K562 (cell line): Measurements from ENCODE around the gene SUPT20HL1. TPM values are rescaled to one million over a fixed set of nuclear protein-coding genes. Genes with fewer than 3 reads are reported as not detected.

Experiments
- ATAC-seq: fragments of 200-7000 bp; cut with Tn5 transposase; 3 replicates; pipeline ENCODE4 v1.9.1; 2020; ENCODE audit warnings: moderate library complexity
- BruUV-seq: library from RNA; stranded (reverse); fragments of 400-500 nt; replicated peaks from 2 replicates; lab custom pipeline; 2021; lab: Mats Ljungman, UMichigan
- CTCF ChIA-PET: fragments of 300-600 bp; formaldehyde crosslinking; extraction: SDS; loops from one replicate; lab custom pipeline; 2021; ENCODE audit warnings: low intra/inter-chr PET ratio; lab: Yijun Ruan, JAX
- POLR2A ChIA-PET: fragments of 300-600, 350-650 bp; sonication (Branson Sonifier 250); formaldehyde crosslinking; extraction: SDS; loops from one replicate; lab custom pipeline; 2021; ENCODE audit warnings: antibody characterized with exemption, inconsistent platforms; lab: Yijun Ruan, JAX
- DNase-seq, 4 experiments: peaks; one replicate each; pipeline versions ENCODE4 v3.0.0 to v3.0.0-alpha.2; 2011 to 2018; ENCODE audit warnings: low spot score in 3 of 4, mixed read lengths in 3 of 4; ENCODE audit errors: extremely low read depth in 1 of 4
- FAIRE-seq: peaks from 2 replicates; lab custom pipeline; 2011; peaks lifted over from hg19 to GRCh38; lab: Jason Lieb, UNC
- H2AFZ ChIP-seq: 2 replicates; pipeline ENCODE4 v1.6.0; 2011; ENCODE audit warnings: low read depth, low read length, control low read depth, inconsistent platforms
- H3K27ac ChIP-seq: fragments of 200-600 bp; 3 replicates; pipeline ENCODE4 v1.8.0; 2011; ENCODE audit warnings: low read depth, mild to moderate bottlenecking, control low read depth, inconsistent platforms, low read length, moderate library complexity, mixed read lengths; ENCODE audit errors: extremely low read depth
- H3K27me3 ChIP-seq, 2 experiments: fragments of 300-600 bp in 1 of 2; 2 replicates in 1 of 2; 3 replicates in 1 of 2; pipeline versions ENCODE4 v1.6.0 to v1.8.0; 2011; ENCODE audit warnings: inconsistent platforms in 2 of 2, low read length in 2 of 2, mild to moderate bottlenecking in 1 of 2, mixed read lengths in 1 of 2, moderate library complexity in 1 of 2; ENCODE audit not compliant: control insufficient read depth in 2 of 2, insufficient read depth in 2 of 2
- H3K36me3 ChIP-seq: fragments of 300-600 bp; 3 replicates; pipeline ENCODE4 v1.8.0; 2011; ENCODE audit warnings: mild to moderate bottlenecking, low read length, inconsistent platforms; ENCODE audit not compliant: control insufficient read depth, insufficient read depth
- H3K4me1 ChIP-seq, 2 experiments: fragments of 200-600 bp in 1 of 2; replicated peaks in 1 of 2; 2 replicates in 1 of 2; 3 replicates in 1 of 2; pipeline versions ENCODE4 v1.5.1 to v1.8.0; 2011; ENCODE audit warnings: inconsistent platforms in 2 of 2, low read length in 2 of 2, mild to moderate bottlenecking in 1 of 2, mixed read lengths in 1 of 2, moderate library complexity in 1 of 2; ENCODE audit not compliant: control insufficient read depth in 2 of 2, insufficient read depth in 2 of 2
- H3K4me2 ChIP-seq: 2 replicates; pipeline ENCODE4 v1.6.1; 2011; ENCODE audit warnings: low read length, control low read depth, inconsistent platforms, mixed read lengths; ENCODE audit not compliant: insufficient read depth
- H3K4me3 ChIP-seq: fragments of 200-600 bp; sonication (generic), shearing (Covaris generic); 2 replicates; pipeline ENCODE4 v1.5.1; 2016; ENCODE audit warnings: control low read depth, inconsistent platforms
- H3K79me2 ChIP-seq: fragments of 200-600 bp; 3 replicates; pipeline ENCODE4 v1.8.0; 2011; ENCODE audit warnings: low read length, inconsistent platforms; ENCODE audit not compliant: control insufficient read depth, insufficient read depth
- H3K9ac ChIP-seq, 2 experiments: 2 replicates each; pipeline versions ENCODE4 v1.6.0 to v1.6.1; 2011; ENCODE audit warnings: low read depth in 2 of 2, low read length in 2 of 2, control low read depth in 1 of 2, inconsistent platforms in 1 of 2, mild to moderate bottlenecking in 1 of 2, mixed read lengths in 1 of 2; ENCODE audit not compliant: insufficient read depth in 1 of 2
- H3K9me1 ChIP-seq: one replicate; pipeline ENCODE4 v1.6.0; 2011; ENCODE audit warnings: inconsistent platforms, mild to moderate bottlenecking, low read length, moderate library complexity; ENCODE audit not compliant: control insufficient read depth, insufficient read depth
- H3K9me3 ChIP-seq: replicated peaks from 2 replicates; pipeline ENCODE4 v1.5.1; 2011; ENCODE audit warnings: low read depth, low read length, inconsistent platforms; ENCODE audit not compliant: control insufficient read depth, insufficient read depth
- H4K20me1 ChIP-seq: replicated peaks from 2 replicates; pipeline ENCODE4 v1.6.1; 2011; ENCODE audit warnings: low read length, inconsistent platforms, mixed read lengths; ENCODE audit not compliant: control insufficient read depth, insufficient read depth
- ETV6 ChIP-seq, 3 experiments: fragments of 150-350 bp in 1 of 3; sonication (generic) in 1 of 3; formaldehyde crosslinking in 1 of 3; IDR thresholded peaks; 2 replicates each; pipeline versions ENCODE4 v1.6.1 to v1.8.0; 2014 to 2022; ENCODE audit warnings: borderline replicate concordance in 2 of 3, low read depth in 2 of 3, antibody characterized with exemption in 1 of 3, low read length in 1 of 3, mild to moderate bottlenecking in 1 of 3, missing genetic modification reagents in 1 of 3
- ZBTB43 ChIP-seq: sonication (generic); formaldehyde crosslinking; IDR thresholded peaks from 2 replicates; pipeline ENCODE4 v1.8.0; 2023; ENCODE audit warnings: mild to moderate bottlenecking, missing genetic modification reagents
- ZFP1 ChIP-seq: fragments of 450-650 bp; formaldehyde crosslinking; IDR thresholded peaks from 2 replicates; pipeline ENCODE4 v1.4.0; 2020; ENCODE audit warnings: mild to moderate bottlenecking, mixed read lengths
- in situ Hi-C: fragments of 300-500 bp; cut with MboI; formaldehyde crosslinking; loops from 4 replicates; pipeline ENCODE4 v1.15.0; 2018; ENCODE audit warnings: inconsistent platforms, mixed read lengths
- intact Hi-C: fragments of 100-400 bp; cut with micrococcal nuclease; formaldehyde crosslinking; loops from 2 replicates; pipeline ENCODE4 v1.14.2; 2022
- polyA plus RNA-seq, 8 experiments: library from polyadenylated mRNA; depleted of rRNA in 4 of 8; stranded (reverse) in 5 of 8; unstranded in 3 of 8; fragments of >200 nt; fragmentation: Nextera tagmentation in 2 of 8; fragmentation: Illumina TruSeq in 1 of 8; extraction: Ambion mirVana in 2 of 8; extraction: Trizol in 1 of 8; gene quantifications; 2 replicates each; pipeline versions ENCODE4 v1.2.1 to v1.2.3, GENCODE V29; 2011 to 2014; ENCODE audit warnings: inconsistent platforms in 1 of 8, missing spikeins in 1 of 8
- total RNA-seq, 7 experiments: library from RNA; depleted of rRNA in 6 of 7; stranded (reverse); fragments of >200 nt in 6 of 7; fragmentation: Illumina TruSeq in 2 of 7; extraction: Trizol in 2 of 7; gene quantifications; 2 replicates each; pipeline versions ENCODE4 v1.2.1 to v1.2.3, GENCODE V29; 2011 to 2021; ENCODE audit warnings: low replicate concordance in 1 of 7

The SUPT20HL1 gene
- total and polyA plus RNA-seq, 9 of the 15 experiments (the other 6 are each of a cell fraction or from before 2014, with no cell fraction given): not detected

- no peak for TF ChIP-seq ZFP1 (CRISPR knock-in tag)
- TF ChIP-seq ZBTB43 (CRISPR knock-in tag): no peak
Measured at GRCh38 chrX:24399550-24399949, 39.1 kb downstream of the SUPT20HL1 start (continued).

GRCh38 chrX:24405959-24406358 lies 45.5 kb downstream of the SUPT20HL1 start:
- POLR2A ChIA-PET: no interaction called here
- H3K4me2 ChIP-seq: no peak overlapping the region
- H3K79me2 ChIP-seq: no peaks in the 10 kb centered on the region
- H3K4me1 ChIP-seq: no peaks in the 10 kb centered on the region
- H2AFZ ChIP-seq: no peak overlapping the region
- no peaks in the 10 kb centered on the region for H3K9me1 ChIP-seq
- no peak overlapping the region for H3K4me3 ChIP-seq
- DNase-seq (no peak), ATAC-seq (no peak), FAIRE-seq (no peak)
- no peaks in the 10 kb centered on the region; a peak in 3 of 5 replicates for H3K27me3 ChIP-seq
- no peak overlapping the region for H3K27ac ChIP-seq
- no TSS peak for BruUV-seq
- in situ Hi-C loops: loop anchor here (10.0 kb wide), 1 partner anchor 739 kb away; no protein-coding TSS in a partner anchor
- no peaks in the 10 kb centered on the region for H4K20me1 ChIP-seq
- H3K9me3 ChIP-seq: no peaks in the 10 kb centered on the region
- H3K9ac ChIP-seq: no peak overlapping the region
- CTCF ChIA-PET: no interaction called here
- H3K36me3 ChIP-seq: no peaks in the 10 kb centered on the region
- intact Hi-C loops: no loop called here
- TF ChIP-seq ETV6 (IDR thresholded peaks at IDR 0.05; ENCODE audit: borderline replicate concordance in 1 of 2, low read depth in 2 of 2, low read length in 1 of 2) (no peak), ETV6 (CRISPR knock-in tag; IDR thresholded peaks at IDR 0.05; ENCODE audit: borderline replicate concordance) (no peak)

Other genes with a start within 250 kb of the SUPT20HL1 start
- gene ZFX, start 210.9 kb upstream of the SUPT20HL1 start, total RNA-seq (2014; rRNA removed): 11.4 and 12.0 TPM in 2 replicates
- 20.2 and 24.8 TPM in 2 replicates for gene ZFX, start 210.9 kb upstream of the SUPT20HL1 start, total RNA-seq (2014; rRNA removed; fragmentation: Illumina TruSeq; extraction: Trizol)
- gene ZFX, start 210.9 kb upstream of the SUPT20HL1 start, total RNA-seq (2015; rRNA removed; fragmentation: Illumina TruSeq; extraction: Trizol): 20.3 and 23.1 TPM in 2 replicates
- gene ZFX, start 210.9 kb upstream of the SUPT20HL1 start, total RNA-seq (2021): 24.0 and 25.2 TPM in 2 replicates
- gene ZFX, start 210.9 kb upstream of the SUPT20HL1 start, polyA plus RNA-seq (2011; rRNA removed): 13.6 and 13.7 TPM in 2 replicates
- gene ZFX, start 210.9 kb upstream of the SUPT20HL1 start, polyA plus RNA-seq (2014; fragmentation: Illumina TruSeq; extraction: Trizol): 7.7 and 8.4 TPM in 2 replicates
- gene ZFX, start 210.9 kb upstream of the SUPT20HL1 start, polyA plus RNA-seq (2014; fragmentation: Nextera tagmentation; extraction: Ambion mirVana): 1 to 10 TPM; 5.3 to 9.9 TPM
- gene ZFX, start 210.9 kb upstream of the SUPT20HL1 start, polyA plus RNA-seq (2014; rRNA removed): 6.1 and 7.7 TPM in 2 replicates
- gene SUPT20HL2, start 46.6 kb upstream of the SUPT20HL1 start, total RNA-seq (2014; rRNA removed): not detected in 2 replicates
- not detected in 2 replicates for gene SUPT20HL2, start 46.6 kb upstream of the SUPT20HL1 start, total RNA-seq (2014; rRNA removed; fragmentation: Illumina TruSeq; extraction: Trizol)
- gene SUPT20HL2, start 46.6 kb upstream of the SUPT20HL1 start, total RNA-seq (2015; rRNA removed; fragmentation: Illumina TruSeq; extraction: Trizol): not detected in 2 replicates
- not detected in 2 replicates for gene SUPT20HL2, start 46.6 kb upstream of the SUPT20HL1 start, total RNA-seq (2021)
- gene SUPT20HL2, start 46.6 kb upstream of the SUPT20HL1 start, polyA plus RNA-seq (2011; rRNA removed): not detected in 2 replicates
- gene SUPT20HL2, start 46.6 kb upstream of the SUPT20HL1 start, polyA plus RNA-seq (2014; fragmentation: Illumina TruSeq; extraction: Trizol): not detected in 2 replicates
- gene SUPT20HL2, start 46.6 kb upstream of the SUPT20HL1 start, polyA plus RNA-seq (2014; fragmentation: Nextera tagmentation; extraction: Ambion mirVana): not detected
- 0.04 TPM in 1 of 2 replicates, not detected in the other for gene SUPT20HL2, start 46.6 kb upstream of the SUPT20HL1 start, polyA plus RNA-seq (2014; rRNA removed)
- 0.69 and 0.95 TPM in 2 replicates for gene PDK3, start 104.6 kb downstream of the SUPT20HL1 start, total RNA-seq (2014; rRNA removed)
- 0.95 and 1.2 TPM in 2 replicates for gene PDK3, start 104.6 kb downstream of the SUPT20HL1 start, total RNA-seq (2014; rRNA removed; fragmentation: Illumina TruSeq; extraction: Trizol)
- gene PDK3, start 104.6 kb downstream of the SUPT20HL1 start, total RNA-seq (2015; rRNA removed; fragmentation: Illumina TruSeq; extraction: Trizol): 0.72 and 0.91 TPM in 2 replicates
- gene PDK3, start 104.6 kb downstream of the SUPT20HL1 start, total RNA-seq (2021): 1.0 TPM in 2 replicates
- gene PDK3, start 104.6 kb downstream of the SUPT20HL1 start, polyA plus RNA-seq (2011; rRNA removed): 1.6 and 4.9 TPM in 2 replicates
- 0.79 and 1.3 TPM in 2 replicates for gene PDK3, start 104.6 kb downstream of the SUPT20HL1 start, polyA plus RNA-seq (2014; fragmentation: Illumina TruSeq; extraction: Trizol)
- under 1 TPM; 0.20 to 0.29 TPM for gene PDK3, start 104.6 kb downstream of the SUPT20HL1 start, polyA plus RNA-seq (2014; fragmentation: Nextera tagmentation; extraction: Ambion mirVana)
- 1.1 and 1.4 TPM in 2 replicates for gene PDK3, start 104.6 kb downstream of the SUPT20HL1 start, polyA plus RNA-seq (2014; rRNA removed)